GM21737 (cell line): Measurements from ENCODE around the gene NRROS.

ENCODE experiments used
- ATAC-seq: cut with Tn5 transposase; IDR thresholded peaks from one replicate; pipeline ENCODE4 v1.9.1; 2021; ENCODE audit warnings: mild to moderate bottlenecking, moderate library complexity; ENCODE audit not compliant: unreplicated experiment

The NRROS gene

GRCh38 chr3:196673632-196674031, 34.1 kb downstream of the NRROS start:
- ATAC-seq = no peak

- ATAC-seq = no peak
Observed at GRCh38 chr3:196677353-196677752, 37.9 kb downstream of the NRROS start.

GRCh38 chr3:196677931-196678330, 38.4 kb downstream of the NRROS start:
- no peak for ATAC-seq

- ATAC-seq = peak; percentile 83
Observed at GRCh38 chr3:196684548-196685407, 45.3 kb downstream of the NRROS start.

- ATAC-seq = no peak
Observed at GRCh38 chr3:196686436-196686835, 46.9 kb downstream of the NRROS start.

GRCh38 chr3:196688349-196688748, 48.9 kb downstream of the NRROS start:
- no peak for ATAC-seq

- ATAC-seq = no peak
Observed at GRCh38 chr3:196689941-196690660, 50.6 kb downstream of the NRROS start.

GRCh38 chr3:196691386-196691785, 51.9 kb downstream of the NRROS start:
- no peak for ATAC-seq

- ATAC-seq = no peak
Observed at GRCh38 chr3:196694202-196694638, 54.7 kb downstream of the NRROS start.

GRCh38 chr3:196694941-196695848, 55.7 kb downstream of the NRROS start:
- no peak for ATAC-seq

- ATAC-seq = no peak
Observed at GRCh38 chr3:196695849-196696226, 56.3 kb downstream of the NRROS start.

- no peak for ATAC-seq
Observed at GRCh38 chr3:196697270-196697669, 57.8 kb downstream of the NRROS start.

- no peak for ATAC-seq
Observed at GRCh38 chr3:196699749-196700148, 60.3 kb downstream of the NRROS start.

- ATAC-seq = no peak
Observed at GRCh38 chr3:196700801-196701200, 61.3 kb downstream of the NRROS start.

- no peak for ATAC-seq
Observed at GRCh38 chr3:196706327-196706726, 66.8 kb downstream of the NRROS start.

GRCh38 chr3:196706731-196707130, 67.2 kb downstream of the NRROS start:
- no peak for ATAC-seq

- no peak for ATAC-seq
Observed at GRCh38 chr3:196707566-196707965, 68.1 kb downstream of the NRROS start.

GRCh38 chr3:196708467-196708866, 69.0 kb downstream of the NRROS start:
- ATAC-seq = no peak
